ENCODE results near the gene POMT1.

DNA sequence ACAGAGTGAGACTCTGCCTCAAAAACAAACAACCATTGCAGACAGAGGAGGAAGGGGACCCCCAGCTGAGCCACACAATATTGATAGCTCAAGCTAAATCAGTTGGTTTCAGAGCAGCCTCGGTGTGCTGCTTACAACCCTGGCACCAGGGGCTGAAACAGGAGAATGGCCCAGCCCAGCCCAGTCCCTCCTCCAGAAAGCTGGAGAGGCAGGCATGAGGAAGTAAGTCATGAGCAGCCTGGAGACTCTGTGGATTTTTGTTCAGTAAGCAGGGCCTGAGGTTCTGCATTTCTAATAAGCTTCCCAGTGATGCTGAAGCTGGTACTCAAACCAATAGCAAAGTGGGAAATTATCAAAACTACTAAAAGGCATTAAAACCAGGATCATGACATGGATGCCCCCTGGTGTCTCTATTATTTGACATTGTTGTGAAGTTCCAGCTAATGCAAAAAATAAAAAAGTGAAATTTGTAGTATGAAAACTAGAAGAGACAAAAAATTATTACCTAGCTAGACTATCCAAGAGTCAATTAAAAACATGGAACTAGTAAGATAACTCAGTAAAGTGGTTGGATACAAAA is 56.8 kb downstream of the POMT1 start:
- TF ChIP-seq CTCF (conservative IDR thresholded peaks at IDR 0.05 in 1 of 2, IDR thresholded peaks at IDR 0.05 in 1 of 2; ENCODE audit: extremely low read depth in 1 of 2, insufficient read depth in 1 of 2, low read depth in 1 of 2, low read length in 2 of 2) (no peak), EZH2 (IDR thresholded peaks at IDR 0.05; ENCODE audit: borderline replicate concordance, low read length) (no peak)
